Osteoblast (primary cell): ENCODE data around the gene MYOZ2. TPM values are rescaled to one million over a fixed set of nuclear protein-coding genes. Genes with fewer than 3 reads are reported as not detected.
"Not testable (repeated sequence)": the region's sequence is repeated elsewhere in the genome, so short reads cannot be mapped to it uniquely, and the experiment has no call there.

Experiments used
- DNase-seq: peaks from one replicate; pipeline ENCODE4 v3.0.0; 2011; ENCODE audit warnings: low spot score, mixed read lengths; ENCODE audit not compliant: insufficient read length; ENCODE audit errors: missing footprints
- H2AFZ ChIP-seq: 2 replicates; pipeline ENCODE4 v1.6.0; 2011; ENCODE audit warnings: mild to moderate bottlenecking, low read length
- H3K27ac ChIP-seq: 2 replicates; pipeline ENCODE4 v1.5.1; 2011; ENCODE audit warnings: mild to moderate bottlenecking, low read depth, low read length, moderate library complexity
- H3K27me3 ChIP-seq: 2 replicates; pipeline ENCODE4 v1.6.0; 2012; ENCODE audit warnings: mild to moderate bottlenecking, control low read depth, inconsistent platforms, low read length, moderate library complexity; ENCODE audit not compliant: insufficient read depth
- H3K36me3 ChIP-seq: 2 replicates; pipeline ENCODE4 v1.5.1; 2011; ENCODE audit warnings: mild to moderate bottlenecking, low read length, control low read depth, moderate library complexity; ENCODE audit not compliant: insufficient read depth
- H3K4me1 ChIP-seq: 2 replicates; pipeline ENCODE4 v1.5.1; 2011; ENCODE audit warnings: mild to moderate bottlenecking, low read length, control low read depth, moderate library complexity; ENCODE audit not compliant: insufficient read depth
- H3K4me2 ChIP-seq: 2 replicates; pipeline ENCODE4 v1.6.0; 2011; ENCODE audit warnings: mild to moderate bottlenecking, low read length; ENCODE audit not compliant: insufficient read depth
- H3K4me3 ChIP-seq: fragments of 200-600 bp; sonication (generic); 3 replicates; pipeline ENCODE4 v1.5.1; 2012; ENCODE audit warnings: mild to moderate bottlenecking, low read length, inconsistent platforms; ENCODE audit not compliant: insufficient read depth
- H3K79me2 ChIP-seq: 2 replicates; pipeline ENCODE4 v1.6.0; 2012; ENCODE audit warnings: mild to moderate bottlenecking, low read length, control low read depth, inconsistent platforms; ENCODE audit not compliant: insufficient read depth
- H3K9me3 ChIP-seq: 2 replicates; pipeline ENCODE4 v1.5.1; 2011; ENCODE audit warnings: low read depth, low read length, control low read depth
- H4K20me1 ChIP-seq: 2 replicates; pipeline ENCODE4 v1.6.0; 2012; ENCODE audit warnings: mild to moderate bottlenecking, low read length, control low read depth; ENCODE audit not compliant: insufficient read depth
- CTCF ChIP-seq: IDR thresholded peaks from 2 replicates; pipeline ENCODE4 v1.5.1; 2011; ENCODE audit warnings: mild to moderate bottlenecking, low read depth, low read length, moderate library complexity; ENCODE audit errors: extremely low read depth
- total RNA-seq: library from RNA; depleted of rRNA; stranded (reverse); fragments of >200 nt; gene quantifications from 2 replicates; pipeline ENCODE4 v1.2.3, GENCODE V29; 2012

The MYOZ2 gene
- total RNA-seq, 1 donor, result 0.36 TPM

GRCh38 chr4:119172223-119172622 is 36.6 kb downstream of the MYOZ2 start:
- H3K9me3 ChIP-seq, result no peaks in the 10 kb centered on the region
- H3K4me3 ChIP-seq, result no peak overlapping the region
- peak overlapping the region; percentile 81 for H2AFZ ChIP-seq
- no peaks in the 10 kb centered on the region for H4K20me1 ChIP-seq
- no peak overlapping the region for H3K27ac ChIP-seq
- no peaks in the 10 kb centered on the region for H3K79me2 ChIP-seq
- H3K27me3 ChIP-seq, result no peaks in the 10 kb centered on the region
- DNase-seq, result peak; percentile 22
- peak overlapping the region; percentile 21 for H3K4me2 ChIP-seq
- H3K36me3 ChIP-seq, result no peaks in the 10 kb centered on the region
- no peak for TF ChIP-seq CTCF
- no peaks in the 10 kb centered on the region for H3K4me1 ChIP-seq

GRCh38 chr4:119173729-119174361 is 38.2 kb downstream of the MYOZ2 start:
- H4K20me1 ChIP-seq, H3K79me2 ChIP-seq, H3K9me3 ChIP-seq, H3K4me1 ChIP-seq, H3K27me3 ChIP-seq, H3K4me2 ChIP-seq, H2AFZ ChIP-seq, H3K27ac ChIP-seq, H3K36me3 ChIP-seq, H3K4me3 ChIP-seq, DNase-seq: not testable (repeated sequence)

DNA sequence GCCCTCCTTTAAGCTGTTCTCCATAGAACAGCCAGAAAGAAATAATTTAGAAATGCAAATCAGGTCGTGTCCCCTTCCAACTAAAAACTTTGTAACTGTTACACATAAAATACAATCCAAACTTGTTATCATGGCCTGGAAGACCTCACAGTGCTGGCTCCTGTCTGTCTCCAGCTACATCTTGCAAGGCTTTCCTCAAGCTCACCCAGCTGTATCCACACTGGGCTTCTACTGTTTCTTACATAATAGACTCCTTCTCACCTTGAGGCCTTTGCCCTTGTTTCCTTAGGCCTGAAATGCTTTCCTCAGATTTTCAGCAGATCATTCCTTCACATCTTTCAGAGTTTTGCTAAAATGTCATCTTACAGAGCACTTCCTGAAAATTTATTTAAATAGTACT is 43.4 kb downstream of the MYOZ2 start:
- H3K4me3 ChIP-seq, result no peak overlapping the region
- H2AFZ ChIP-seq, result no peak overlapping the region
- H3K4me2 ChIP-seq, result no peak overlapping the region
- no peaks in the 10 kb centered on the region for H3K27me3 ChIP-seq
- H4K20me1 ChIP-seq, result no peaks in the 10 kb centered on the region
- H3K36me3 ChIP-seq, result no peaks in the 10 kb centered on the region
- no peak overlapping the region for H3K27ac ChIP-seq
- TF ChIP-seq CTCF, result no peak
- no peaks in the 10 kb centered on the region for H3K9me3 ChIP-seq
- H3K79me2 ChIP-seq, result no peaks in the 10 kb centered on the region
- no peak for DNase-seq
- no peaks in the 10 kb centered on the region for H3K4me1 ChIP-seq

DNA sequence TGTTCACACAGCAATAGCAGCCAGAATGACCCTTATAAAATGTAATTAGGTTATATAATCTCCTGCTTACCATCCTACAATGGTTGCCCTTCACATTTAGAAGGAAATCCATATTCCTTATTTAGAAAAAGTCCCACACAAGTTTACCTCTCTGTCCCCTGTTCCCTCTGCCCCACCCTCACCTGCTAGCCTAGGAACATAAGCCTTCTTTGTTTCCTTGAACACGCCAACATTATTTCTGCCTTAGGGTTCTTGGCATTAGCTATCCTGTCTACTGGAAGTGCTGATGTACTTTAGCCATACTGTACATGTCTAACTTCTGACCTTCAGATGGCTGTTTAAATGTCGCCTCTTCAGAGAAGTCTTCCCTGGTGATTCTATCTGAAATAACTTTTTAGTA is 48.5 kb downstream of the MYOZ2 start:
- Histone ChIP-seq H3K36me3 (no peaks in the 10 kb centered on the region), H3K27ac (no peak overlapping the region), H3K27me3 (no peaks in the 10 kb centered on the region), H4K20me1 (no peaks in the 10 kb centered on the region), H3K4me2 (no peak overlapping the region), H3K4me1 (no peaks in the 10 kb centered on the region), H3K4me3 (no peak overlapping the region), H2AFZ (no peak overlapping the region), H3K9me3 (no peaks in the 10 kb centered on the region), H3K79me2 (no peaks in the 10 kb centered on the region)
- DNase-seq, result no peak
- TF ChIP-seq CTCF, result no peak
